AG10803 (cell line): ENCODE measurements around the gene RHOD.
A peak's percentile ranks its signal among the peaks of the same experiment; 100 is the strongest.

Experiments
- DNase-seq: peaks from one replicate; pipeline ENCODE4 v3.0.0; 2010; ENCODE audit warnings: low read depth
- H3K4me3 ChIP-seq: 2 replicates; pipeline ENCODE4 v1.5.1; 2011; ENCODE audit warnings: mild to moderate bottlenecking, low read length, control low read depth
- CTCF ChIP-seq: conservative IDR thresholded peaks from 2 replicates; pipeline ENCODE4 v1.5.1; 2011; ENCODE audit warnings: mild to moderate bottlenecking, low read length, control low read depth, inconsistent platforms

RHOD gene

GRCh38 chr11:67062526-67063373 is 6.1 kb downstream of the RHOD start:
- no peak overlapping the region for H3K4me3 ChIP-seq
- no peak for DNase-seq
- no peak for TF ChIP-seq CTCF

GRCh38 chr11:67066333-67066709 is 9.7 kb downstream of the RHOD start:
- no peak for DNase-seq
- no peak for TF ChIP-seq CTCF
- H3K4me3 ChIP-seq, result no peak overlapping the region

GRCh38 chr11:67071420-67072284 is 15.0 kb downstream of the RHOD start:
- no peak overlapping the region for H3K4me3 ChIP-seq
- DNase-seq, result peak; percentile 56
- TF ChIP-seq CTCF, result peak; percentile 73

- TF ChIP-seq CTCF, result no peak
These were observed 15.6 kb downstream of the RHOD start for GRCh38 chr11:67072295-67072694.

GRCh38 chr11:67073908-67074307 is 17.3 kb downstream of the RHOD start:
- no peak for TF ChIP-seq CTCF
- DNase-seq, result no peak
- H3K4me3 ChIP-seq, result no peak overlapping the region

More at GRCh38 chr11:67072295-67072694, 15.6 kb downstream of the RHOD start:
- no peak for DNase-seq
- no peak overlapping the region for H3K4me3 ChIP-seq

GRCh38 chr11:67076202-67076601 is 19.6 kb downstream of the RHOD start:
- no peak for DNase-seq
- no peak for TF ChIP-seq CTCF
- no peak overlapping the region for H3K4me3 ChIP-seq
